NCI-H1694 (cell line): ENCODE results near the gene TTC1.
"Not testable (repeated sequence)": the region's sequence is repeated elsewhere in the genome, so short reads cannot be mapped to it uniquely, and the experiment has no call there.

ENCODE experiments used
- DNase-seq: peaks from one replicate; lab custom pipeline; 2025; lab: John Stamatoyannopoulos, UW

Gene TTC1, protein sequence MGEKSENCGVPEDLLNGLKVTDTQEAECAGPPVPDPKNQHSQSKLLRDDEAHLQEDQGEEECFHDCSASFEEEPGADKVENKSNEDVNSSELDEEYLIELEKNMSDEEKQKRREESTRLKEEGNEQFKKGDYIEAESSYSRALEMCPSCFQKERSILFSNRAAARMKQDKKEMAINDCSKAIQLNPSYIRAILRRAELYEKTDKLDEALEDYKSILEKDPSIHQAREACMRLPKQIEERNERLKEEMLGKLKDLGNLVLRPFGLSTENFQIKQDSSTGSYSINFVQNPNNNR

DNA sequence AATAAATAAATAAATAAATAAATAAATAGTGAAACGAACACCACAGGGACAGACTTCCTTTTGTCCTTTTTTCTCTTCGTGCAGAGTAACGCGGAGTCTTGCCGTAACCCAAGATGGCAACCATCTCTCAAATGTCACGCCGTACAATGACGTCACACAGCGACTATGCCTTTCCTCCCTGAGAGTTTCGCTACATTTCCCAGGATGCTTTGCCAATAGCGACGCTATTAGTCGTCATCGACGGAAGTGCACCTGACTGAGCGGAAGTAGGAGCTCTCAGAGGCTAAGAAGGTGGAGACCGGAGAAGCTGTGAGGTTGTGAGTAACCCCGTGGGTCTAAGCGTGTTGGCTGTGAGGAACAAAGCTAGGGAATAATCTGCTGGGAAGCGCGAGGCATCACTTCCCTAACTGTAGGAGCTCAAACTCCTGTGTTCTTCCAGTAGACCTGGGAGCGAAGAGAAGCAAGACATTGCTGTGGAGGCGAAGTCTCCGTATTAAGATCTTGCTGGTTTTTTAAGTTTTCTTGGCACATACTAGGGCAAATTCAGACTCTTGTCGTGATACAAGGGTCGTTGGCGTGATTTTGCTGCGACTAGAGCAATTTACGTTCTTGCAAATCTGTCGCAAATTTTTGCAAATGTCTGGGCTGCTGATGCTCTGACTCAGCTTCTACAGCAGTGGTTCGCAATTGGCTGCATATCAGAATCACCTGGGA, at the start of gene TTC1:
Gene TTC1, plus strand, starts transcription at position 263 of the 714 bp plus-strand sequence. CDS start 1,390 bp downstream, outside the sequence.
- peak; percentile 96 for DNase-seq

DNA sequence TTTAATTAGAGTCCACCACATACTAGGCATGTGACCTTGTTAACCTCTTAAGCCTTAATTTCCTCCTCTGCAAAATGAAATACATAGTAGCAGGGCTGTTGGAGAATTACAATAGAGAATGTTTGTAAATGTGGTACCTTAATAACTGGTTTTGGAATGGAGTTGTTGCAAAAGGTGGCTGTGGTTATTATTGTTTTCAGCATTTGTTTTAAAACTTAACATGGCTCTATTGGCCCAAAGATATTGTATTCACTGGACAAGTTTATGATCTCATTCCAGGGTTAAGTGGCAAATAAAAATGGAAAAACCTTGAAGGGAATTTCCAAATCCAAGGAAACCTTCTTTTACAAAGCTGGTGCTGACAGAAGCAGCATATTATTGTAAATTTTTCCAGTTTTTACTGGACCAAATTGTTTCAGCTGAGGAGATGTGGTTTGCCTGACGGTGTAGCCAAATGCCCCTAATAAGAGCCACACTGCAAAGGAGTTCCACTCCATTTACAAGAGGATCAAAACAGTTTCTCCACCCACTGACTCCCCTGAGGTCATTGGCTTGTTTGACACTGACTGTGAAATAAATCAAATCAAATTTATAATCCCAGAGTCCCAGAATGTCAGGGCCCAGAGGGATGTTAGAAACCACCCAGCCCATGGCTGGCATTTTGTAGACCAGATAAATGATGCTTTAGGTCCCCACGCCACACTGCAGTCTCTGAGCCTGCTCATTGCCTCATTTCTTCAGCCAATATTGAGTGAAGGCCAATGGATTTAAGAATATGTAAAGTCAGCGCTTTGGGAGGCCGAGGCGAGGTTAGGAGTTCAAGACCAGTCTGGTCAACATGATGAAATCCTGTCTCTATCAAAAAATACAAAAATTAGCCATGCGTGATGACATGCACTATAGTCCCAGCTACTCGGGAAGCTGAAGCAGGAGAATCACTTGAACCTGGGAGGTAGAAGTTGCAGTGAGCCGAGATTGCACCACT, 47.5 kb upstream of the TTC1 start:
- DNase-seq: no peak

DNA sequence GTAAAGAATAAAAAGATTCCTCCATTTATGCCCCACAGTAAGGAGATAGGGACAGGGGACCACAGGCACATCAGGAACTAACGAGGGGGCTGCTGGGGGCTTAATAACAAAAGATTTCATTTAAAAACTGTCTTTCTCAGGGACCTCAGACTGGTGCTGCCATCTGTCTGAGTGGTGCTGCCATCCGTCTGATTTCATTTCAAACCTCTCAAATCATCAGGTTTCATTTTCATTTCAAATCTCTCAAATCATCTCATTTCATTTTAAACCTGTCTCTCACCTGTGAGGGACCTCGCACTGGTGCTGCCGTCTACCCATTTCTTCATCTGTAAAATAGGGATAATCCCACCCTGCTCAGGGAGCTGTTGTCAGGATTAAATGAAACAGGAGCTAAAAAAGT, 46.7 kb upstream of the TTC1 start:
- no peak for DNase-seq

DNA sequence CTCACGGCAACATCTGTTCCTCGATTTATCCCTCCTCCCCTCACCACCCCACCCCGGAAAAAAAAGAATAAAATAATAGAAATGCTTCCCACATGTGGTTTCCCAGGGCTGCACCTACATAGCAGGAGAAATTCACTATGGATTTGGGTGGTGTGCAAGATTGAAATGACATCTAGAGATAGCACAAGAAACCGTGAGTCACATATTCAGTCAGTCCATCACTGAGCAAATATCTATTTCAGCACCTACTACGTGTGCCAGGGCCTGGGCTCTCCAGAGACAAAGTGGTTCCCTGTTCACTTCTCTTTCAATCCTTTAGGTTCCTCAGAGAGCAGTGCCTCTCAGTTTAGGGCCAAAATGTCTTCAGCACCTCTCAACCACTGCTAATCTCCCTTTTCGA, 45.0 kb upstream of the TTC1 start:
- DNase-seq: no peak

DNA sequence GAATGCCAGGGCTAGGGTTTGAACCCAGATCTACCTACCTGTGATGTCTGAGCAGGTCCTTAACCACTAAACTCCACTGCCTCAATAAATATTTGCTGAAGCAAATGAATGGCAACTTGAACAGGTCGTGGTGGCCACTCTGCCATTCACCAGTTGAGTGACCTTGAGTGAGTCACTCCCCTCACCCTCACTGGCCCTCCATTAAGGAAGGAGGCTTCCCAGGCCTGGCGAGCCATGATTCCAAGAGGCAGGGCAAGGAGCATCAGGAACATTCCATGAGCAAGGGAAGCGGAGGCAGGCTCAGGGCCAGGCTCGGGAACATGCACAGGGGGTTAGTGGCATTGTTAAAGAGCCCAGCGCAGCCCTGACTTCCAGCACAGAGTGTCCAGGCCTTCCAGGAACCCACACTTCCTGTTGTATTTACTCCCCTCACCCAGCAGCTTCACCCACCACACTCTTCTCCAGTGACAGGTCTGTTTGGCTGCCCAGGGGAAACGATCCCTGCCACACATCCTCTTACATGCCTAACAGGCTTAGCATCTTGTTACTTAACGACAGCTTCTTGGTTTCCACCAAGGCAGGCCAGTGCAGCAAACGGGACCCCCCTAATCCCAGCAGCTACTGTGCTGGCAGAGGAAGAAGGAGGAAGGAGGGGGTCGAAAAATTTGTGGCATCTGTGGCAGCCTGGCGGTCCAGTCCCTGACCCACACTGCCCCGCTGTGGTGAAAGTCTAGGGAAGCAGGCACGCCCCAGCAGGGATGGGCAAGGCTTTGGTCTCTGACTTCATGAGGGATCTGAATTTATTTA, 43.7 kb upstream of the TTC1 start:
- no peak for DNase-seq

DNA sequence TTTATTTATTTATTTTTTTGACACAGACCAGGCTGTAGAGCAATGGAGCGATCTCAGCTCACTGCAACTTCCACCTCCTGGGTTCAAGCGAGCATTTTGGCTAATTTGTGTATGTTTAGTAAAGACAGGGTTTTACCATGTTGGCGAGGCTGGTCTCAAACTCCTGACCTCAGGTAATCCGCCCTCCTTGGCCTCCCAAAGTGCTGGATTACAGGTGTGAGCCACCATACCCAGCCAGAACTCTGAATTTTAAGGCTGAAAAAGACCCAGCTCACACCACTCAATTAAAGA, 43.2 kb upstream of the TTC1 start:
- DNase-seq: not testable (repeated sequence)

DNA sequence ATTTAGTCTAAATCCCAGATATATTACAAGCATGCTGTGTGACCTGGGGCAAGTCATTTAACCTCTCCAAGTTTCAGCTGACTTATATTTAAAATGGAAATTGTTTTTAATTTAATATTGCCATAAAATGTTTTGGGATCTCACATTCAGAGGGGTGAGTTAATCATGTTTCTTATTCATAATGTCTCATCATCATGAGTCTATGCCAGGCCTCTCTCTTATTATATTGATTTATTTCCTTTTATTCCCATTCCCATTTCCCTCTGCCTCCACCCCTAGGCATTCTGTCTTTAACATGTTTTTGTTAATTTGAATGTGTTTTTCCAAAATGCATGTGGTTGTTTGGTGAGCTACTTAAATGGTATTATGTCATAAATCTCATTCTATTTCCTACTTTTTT, 39.0 kb upstream of the TTC1 start:
- DNase-seq: no peak

DNA sequence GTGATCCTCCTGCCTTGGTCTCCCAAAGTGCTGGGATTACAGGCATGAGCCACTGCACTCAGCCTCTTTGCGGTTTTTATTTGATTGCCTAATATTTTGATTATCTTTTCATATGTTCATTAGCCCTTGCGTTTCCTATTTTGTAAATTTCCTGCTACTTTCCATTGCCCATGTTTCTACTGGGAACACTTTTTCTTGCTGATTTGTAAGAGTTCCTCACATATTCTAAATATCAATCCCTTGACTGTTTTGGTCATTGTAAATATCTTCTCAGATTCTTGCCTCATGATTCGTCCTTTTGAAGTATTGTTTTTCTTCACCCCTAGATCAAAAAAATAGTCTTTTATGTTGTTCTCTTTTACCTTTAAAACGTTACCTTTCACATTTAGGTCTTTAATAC, 37.9 kb upstream of the TTC1 start:
- no peak for DNase-seq

DNA sequence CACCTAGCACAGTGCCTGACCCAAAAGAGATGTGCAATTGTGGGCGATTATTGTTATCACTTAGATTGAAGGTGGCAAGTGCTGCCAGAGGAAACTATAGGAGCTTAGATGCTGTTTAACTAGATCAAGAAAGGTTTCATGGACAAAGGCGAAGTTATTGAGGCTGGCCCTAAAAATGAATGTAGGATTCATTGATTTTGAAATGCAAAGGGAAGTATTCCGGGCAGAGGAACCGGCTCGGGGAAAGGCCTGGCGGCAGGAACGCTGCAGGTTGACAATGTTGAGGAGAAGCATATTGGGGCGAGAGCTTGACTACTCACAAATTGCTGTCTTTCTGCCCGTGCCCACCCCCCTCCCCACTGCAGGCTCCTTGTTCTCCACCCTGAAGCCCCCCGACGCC, 37.4 kb upstream of the TTC1 start:
- no peak for DNase-seq

DNA sequence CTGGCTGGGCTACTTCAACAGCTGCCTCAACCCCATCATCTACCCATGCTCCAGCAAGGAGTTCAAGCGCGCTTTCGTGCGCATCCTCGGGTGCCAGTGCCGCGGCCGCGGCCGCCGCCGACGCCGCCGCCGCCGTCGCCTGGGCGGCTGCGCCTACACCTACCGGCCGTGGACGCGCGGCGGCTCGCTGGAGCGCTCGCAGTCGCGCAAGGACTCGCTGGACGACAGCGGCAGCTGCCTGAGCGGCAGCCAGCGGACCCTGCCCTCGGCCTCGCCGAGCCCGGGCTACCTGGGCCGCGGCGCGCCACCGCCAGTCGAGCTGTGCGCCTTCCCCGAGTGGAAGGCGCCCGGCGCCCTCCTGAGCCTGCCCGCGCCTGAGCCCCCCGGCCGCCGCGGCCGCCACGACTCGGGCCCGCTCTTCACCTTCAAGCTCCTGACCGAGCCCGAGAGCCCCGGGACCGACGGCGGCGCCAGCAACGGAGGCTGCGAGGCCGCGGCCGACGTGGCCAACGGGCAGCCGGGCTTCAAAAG, 36.9 kb upstream of the TTC1 start:
- DNase-seq: no peak

DNA sequence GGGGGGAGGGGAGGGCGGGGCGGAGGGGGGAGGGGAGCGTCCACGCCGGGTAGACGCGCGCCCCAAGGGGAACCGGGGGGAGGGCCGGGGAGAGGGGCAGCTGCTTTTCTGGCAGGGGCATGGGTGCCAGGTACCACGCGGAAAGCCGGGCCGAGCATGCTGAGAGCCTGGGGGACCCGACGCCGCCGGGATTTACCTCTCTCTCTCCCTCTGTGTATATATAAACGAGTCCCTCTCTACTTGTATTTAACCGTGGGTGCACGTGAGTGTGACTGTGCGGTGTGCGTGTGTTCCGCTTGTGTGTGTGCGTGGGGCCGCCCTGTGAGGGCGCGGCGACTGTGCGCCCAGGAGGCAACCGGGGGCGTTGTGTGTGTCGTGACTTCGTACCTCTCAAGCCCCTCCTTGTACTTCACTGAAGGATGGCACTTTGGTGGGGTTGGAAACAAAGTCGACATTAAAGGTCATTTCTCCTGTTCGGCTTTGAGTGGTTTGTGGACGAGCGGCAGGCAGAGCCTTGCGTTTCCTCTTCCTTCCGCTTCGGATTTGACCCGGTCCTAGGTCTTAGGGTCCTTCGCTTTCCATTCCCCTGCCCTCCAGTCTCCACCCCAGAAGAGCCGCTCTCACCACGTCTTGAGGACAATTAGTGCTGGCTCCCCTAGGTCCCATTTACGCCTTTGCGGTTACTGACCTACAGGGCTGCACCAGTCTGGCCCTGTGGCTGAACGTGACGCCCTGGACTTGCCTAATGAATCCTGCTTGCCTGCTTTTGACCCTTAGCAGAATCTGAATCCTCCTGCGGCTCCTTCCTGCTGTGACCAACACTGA, 36.2 kb upstream of the TTC1 start:
- no peak for DNase-seq

DNA sequence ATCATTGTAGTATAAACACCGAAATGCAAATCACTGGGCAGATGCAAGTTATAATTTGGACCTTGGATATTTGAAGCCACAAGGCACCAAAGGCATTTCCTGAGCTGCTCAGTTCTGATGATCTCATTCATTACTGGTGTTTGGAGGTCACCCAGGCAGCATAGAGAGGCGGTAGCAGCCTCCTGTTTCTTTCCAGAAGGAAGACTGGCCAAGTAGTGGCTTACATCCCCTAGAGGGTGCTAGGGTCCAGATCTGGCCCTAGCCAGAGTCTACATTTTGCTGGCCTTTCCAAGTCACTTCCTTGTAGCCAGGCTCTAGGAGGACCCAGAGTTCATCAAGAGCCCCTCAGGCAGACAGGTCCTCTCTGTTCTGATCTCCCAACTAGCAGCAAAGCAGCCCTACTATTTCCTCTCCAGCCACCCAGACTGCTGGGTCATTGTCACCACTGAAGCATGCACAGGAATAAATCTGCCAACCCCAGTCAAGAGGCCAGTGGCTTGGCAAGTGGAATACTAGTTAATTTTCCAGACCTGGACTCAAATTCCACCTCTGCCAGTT, 33.4 kb upstream of the TTC1 start:
- no peak for DNase-seq

DNA sequence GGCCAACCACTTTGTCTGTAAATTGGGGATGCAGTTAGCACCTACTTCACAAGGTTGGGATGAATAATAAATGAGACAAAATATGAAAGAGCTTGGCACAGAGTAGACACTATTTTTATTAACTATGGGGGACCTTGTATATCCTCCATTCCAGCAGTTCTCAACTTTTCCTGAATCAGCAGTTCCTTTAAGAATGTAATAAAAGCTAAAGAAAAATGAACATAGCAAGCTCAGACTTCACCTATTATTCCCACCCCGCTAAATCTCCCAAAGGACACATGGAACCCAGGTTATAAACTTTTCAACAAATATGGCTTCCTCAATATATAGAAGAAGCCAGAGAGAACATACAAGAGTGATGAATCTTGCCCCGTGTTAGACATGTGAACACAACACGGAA, 32.0 kb upstream of the TTC1 start:
- no peak for DNase-seq

DNA sequence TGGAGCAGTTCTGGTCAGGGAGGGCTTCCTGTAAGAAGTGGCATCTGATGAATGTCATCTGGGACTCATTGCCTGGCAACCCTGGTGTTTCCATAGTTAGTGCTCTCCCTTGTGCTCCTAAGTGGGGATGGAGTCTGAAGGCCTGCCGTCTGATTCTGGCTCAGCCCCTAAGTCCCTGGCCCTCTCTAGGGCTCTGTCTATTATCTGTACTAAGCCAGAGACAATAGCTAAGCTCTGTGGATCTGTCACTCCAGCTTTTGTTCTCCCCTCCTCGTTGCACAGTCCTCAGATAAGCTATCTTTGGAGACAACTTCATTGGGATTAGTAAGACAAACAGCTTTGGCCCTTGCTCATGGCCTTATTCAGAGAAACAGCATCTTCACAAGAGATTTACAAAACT, 30.6 kb upstream of the TTC1 start:
- no peak for DNase-seq

DNA sequence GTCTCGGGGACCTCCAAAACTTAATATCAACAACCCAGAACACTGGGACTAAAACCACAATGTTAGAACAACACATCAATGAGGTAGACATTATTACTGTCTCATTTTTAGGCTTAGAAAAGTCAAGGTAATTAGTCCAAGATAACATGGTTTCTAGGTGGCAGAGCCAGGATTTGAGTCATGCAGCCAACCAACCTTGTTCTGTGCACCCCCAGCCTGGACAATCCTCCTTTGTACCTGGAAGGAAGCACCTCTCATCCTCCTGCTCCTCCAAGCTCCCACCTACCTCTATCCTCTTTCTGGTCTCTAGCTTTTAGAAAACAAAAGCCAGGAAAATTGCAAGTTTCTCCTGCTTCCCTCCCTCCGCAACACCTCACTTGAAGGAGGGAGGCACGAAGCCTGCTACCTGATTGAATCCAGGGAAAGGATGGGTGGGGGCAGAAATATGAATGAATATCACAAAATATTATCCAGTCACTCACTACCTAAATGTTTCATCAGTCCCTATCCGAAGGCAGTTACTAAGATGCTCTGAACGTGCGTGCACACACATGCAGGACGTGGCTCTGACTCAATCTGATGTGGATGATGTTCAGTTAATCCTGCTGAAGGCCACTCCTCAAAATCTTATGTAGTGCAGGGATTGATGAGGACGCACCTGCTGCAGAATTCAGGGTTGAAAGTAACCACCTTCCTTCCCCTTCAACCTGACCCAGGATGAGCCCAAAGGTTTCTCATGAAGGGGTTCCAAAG, 26.3 kb upstream of the TTC1 start:
- DNase-seq: no peak

DNA sequence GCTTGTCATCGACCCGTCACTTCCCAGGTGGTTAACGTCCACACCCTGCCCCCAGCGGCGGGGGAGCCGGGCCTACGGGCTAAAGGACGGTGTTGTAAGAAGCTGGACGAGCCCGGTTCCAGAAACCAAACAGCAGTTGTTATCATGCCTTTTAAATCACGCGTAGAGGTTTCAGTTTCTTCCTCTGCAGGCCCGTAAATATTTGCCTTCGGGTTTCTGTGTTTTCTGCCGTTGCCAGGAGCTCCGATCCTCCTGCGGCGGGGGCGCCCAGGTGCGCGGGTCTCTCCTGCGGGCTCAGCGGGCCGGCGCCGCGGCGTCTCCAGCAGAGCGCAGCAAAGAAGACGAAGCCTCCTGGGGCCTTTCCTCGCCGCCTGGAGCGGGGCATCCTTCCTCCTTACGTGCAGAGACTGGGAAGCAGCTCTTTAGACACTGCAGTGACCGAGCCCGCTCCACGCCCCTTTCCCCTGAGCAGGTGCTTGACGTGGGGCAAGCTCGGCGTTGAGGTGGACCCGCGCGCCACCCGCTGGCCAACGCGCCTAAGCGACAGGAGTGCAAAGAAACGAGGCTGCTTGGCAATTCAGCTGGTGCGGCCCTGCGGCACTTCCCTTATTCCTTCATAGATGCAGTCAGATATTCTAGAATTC, 21.8 kb upstream of the TTC1 start:
- DNase-seq: peak; percentile 54

DNA sequence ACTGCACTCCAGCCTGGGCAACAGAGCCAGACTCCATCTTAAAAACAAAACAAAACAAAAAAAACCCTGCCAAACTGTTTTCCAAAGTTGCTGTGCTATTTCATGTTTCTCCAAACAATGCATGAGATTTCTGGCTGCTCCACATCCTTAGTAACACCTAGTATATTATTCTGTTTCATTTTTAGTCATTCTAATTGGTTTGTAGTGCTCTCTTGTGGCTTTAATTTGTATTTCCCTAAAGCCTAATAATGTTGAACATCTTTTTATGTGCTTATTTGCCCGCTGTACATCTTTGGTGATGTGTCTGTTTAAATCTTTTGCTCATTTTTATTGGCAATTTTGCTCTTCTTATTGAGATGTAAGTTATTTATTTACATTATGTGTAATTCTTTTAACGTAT, 18.4 kb upstream of the TTC1 start:
- no peak for DNase-seq

DNA sequence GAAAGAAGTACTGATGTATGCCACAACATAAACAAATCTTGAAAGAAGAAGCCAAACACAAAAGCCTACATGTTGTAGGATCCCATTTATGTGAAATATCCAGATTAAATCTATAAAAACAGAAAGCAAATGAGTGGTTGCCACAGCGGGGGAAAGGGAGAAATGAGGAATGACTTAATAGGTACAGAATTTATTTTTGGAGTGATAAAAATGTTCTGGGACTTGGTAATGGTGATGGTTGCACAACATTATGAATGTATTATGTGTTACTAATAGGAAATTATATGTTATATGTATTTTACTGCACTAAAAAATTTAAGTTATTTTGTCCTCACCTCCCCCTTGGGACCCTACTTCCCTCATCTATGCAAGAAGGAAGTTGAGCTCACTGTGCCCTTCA, 16.4 kb upstream of the TTC1 start:
- no peak for DNase-seq

DNA sequence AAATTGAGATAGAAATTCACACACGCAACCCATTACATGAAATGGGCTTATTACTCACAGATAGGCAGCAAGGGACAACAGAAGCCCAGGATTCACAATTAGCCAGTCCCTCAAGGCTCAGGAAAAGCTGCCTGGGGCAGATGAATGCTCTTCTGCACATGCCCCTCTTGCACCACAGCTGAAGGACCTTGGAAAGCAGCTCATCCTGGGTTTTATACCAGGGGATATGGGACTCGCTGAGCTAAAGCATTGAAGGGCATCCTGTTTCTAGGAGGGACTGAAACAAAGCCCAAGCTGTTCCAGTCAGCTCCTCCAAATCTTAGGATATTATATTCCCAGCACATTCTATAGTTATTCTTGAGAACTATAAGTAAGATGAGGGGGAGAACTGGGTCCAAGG, 15.7 kb upstream of the TTC1 start:
- no peak for DNase-seq
